HCT116 (cell line): ENCODE data around the gene RNF169. TPM values are rescaled to one million over a fixed set of nuclear protein-coding genes. Genes with fewer than 3 reads are reported as not detected.

Experiments used
- ATAC-seq: fragments of 200-7000 bp; cut with Tn5 transposase; 2 replicates; pipeline ENCODE4 v1.9.1; 2020; ENCODE audit warnings: mild to moderate bottlenecking, moderate library complexity
- BruUV-seq: library from RNA; stranded (reverse); fragments of 400-500 nt; replicated peaks from 2 replicates; lab custom pipeline; 2021; lab: Mats Ljungman, UMichigan
- CTCF ChIA-PET: fragments of 300-600 bp; sonication (Branson Sonifier 250); formaldehyde crosslinking; loops from one replicate; lab custom pipeline; 2021; ENCODE audit warnings: antibody characterized with exemption; lab: Charles Lee
- POLR2A ChIA-PET: fragments of 300-600, 350-600 bp; sonication (Branson Sonifier 250); formaldehyde crosslinking; loops from one replicate; lab custom pipeline; 2021; ENCODE audit warnings: antibody characterized with exemption; lab: Charles Lee
- RAD21 ChIA-PET, 2 experiments: fragments of 300-600 bp; sonication (Branson Sonifier 250); formaldehyde crosslinking; loops; one replicate each; lab custom pipeline; 2023; ENCODE audit warnings: low total read pairs in 2 of 2; ENCODE audit not compliant: uncharacterized antibody in 2 of 2, unreplicated experiment in 2 of 2, low non-redundant PET in 1 of 2; lab: Charles Lee
- DNase-seq: peaks from one replicate; pipeline ENCODE4 v3.0.0-alpha.2; 2010; ENCODE audit warnings: low read depth, low spot score
- H2AFZ ChIP-seq: fragments of 200-600 bp; shearing (Covaris generic), sonication (generic); 2 replicates; pipeline ENCODE4 v1.6.1; 2017; ENCODE audit warnings: low read depth, mixed run types, mixed read lengths, antibody characterized with exemption, low read length; ENCODE audit not compliant: poor library complexity, severe bottlenecking
- H3K27ac ChIP-seq: 2 replicates; pipeline ENCODE4 v1.5.1; 2012; ENCODE audit warnings: low read depth, low read length
- H3K27me3 ChIP-seq: fragments of 200-600 bp; sonication (generic); 2 replicates; pipeline ENCODE4 v1.6.1; 2016; ENCODE audit warnings: mixed run types, low read length, mixed read lengths; ENCODE audit not compliant: insufficient read depth
- H3K36me3 ChIP-seq, 2 experiments: fragments of 200-500 bp in 1 of 2; fragments of 200-600 bp in 1 of 2; sonication (Bioruptor generic) in 1 of 2; sonication (generic) in 1 of 2; 2 replicates each; pipeline versions ENCODE4 v1.5.1 to v1.6.1; 2014 to 2016; ENCODE audit warnings: low read length in 2 of 2, inconsistent platforms in 1 of 2, mixed read lengths in 1 of 2, mixed run types in 1 of 2; ENCODE audit not compliant: insufficient read depth in 2 of 2, control insufficient read depth in 1 of 2
- H3K4me1 ChIP-seq, 2 experiments: fragments of 200-600 bp in 1 of 2; sonication (generic) in 1 of 2; 2 replicates each; pipeline versions ENCODE4 v1.5.1 to v1.6.1; 2012 to 2017; ENCODE audit warnings: low read length in 2 of 2, inconsistent platforms in 1 of 2, mild to moderate bottlenecking in 1 of 2, mixed read lengths in 1 of 2, mixed run types in 1 of 2, moderate library complexity in 1 of 2; ENCODE audit not compliant: insufficient read depth in 2 of 2, control insufficient read depth in 1 of 2
- H3K4me2 ChIP-seq: fragments of 200-600 bp; sonication (generic); 2 replicates; pipeline ENCODE4 v1.6.1; 2017; ENCODE audit warnings: mixed run types, low read length, mixed read lengths
- H3K4me3 ChIP-seq, 2 experiments: fragments of 200-600 bp in 1 of 2; sonication (generic) in 1 of 2; replicated peaks in 1 of 2; 2 replicates each; pipeline ENCODE4 v1.5.1; 2011 to 2016; ENCODE audit warnings: low read length in 2 of 2, control low read depth in 1 of 2, low read depth in 1 of 2, mild to moderate bottlenecking in 1 of 2, mixed read lengths in 1 of 2, mixed run types in 1 of 2
- H3K79me2 ChIP-seq: fragments of 200-600 bp; sonication (generic); 2 replicates; pipeline ENCODE4 v1.6.1; 2017; ENCODE audit warnings: mild to moderate bottlenecking, mixed run types, low read length, moderate library complexity, mixed read lengths; ENCODE audit not compliant: insufficient read depth
- H3K9ac ChIP-seq: fragments of 200-600 bp; sonication (generic); 2 replicates; pipeline ENCODE4 v1.6.1; 2016; ENCODE audit warnings: low read length, mixed read lengths
- H3K9me2 ChIP-seq: fragments of 200-600 bp; sonication (generic), shearing (Covaris generic); 2 replicates; pipeline ENCODE4 v1.6.1; 2017; ENCODE audit warnings: mixed run types, mild to moderate bottlenecking, moderate library complexity; ENCODE audit not compliant: insufficient read depth
- H3K9me3 ChIP-seq, 2 experiments: fragments of 200-500 bp in 1 of 2; fragments of 200-600 bp in 1 of 2; sonication (Bioruptor generic) in 1 of 2; sonication (generic) in 1 of 2; 2 replicates each; pipeline ENCODE4 v1.6.1; 2014 to 2017; ENCODE audit warnings: low read length in 2 of 2, mixed read lengths in 2 of 2, inconsistent platforms in 1 of 2, low read depth in 1 of 2, mild to moderate bottlenecking in 1 of 2, mixed run types in 1 of 2, moderate library complexity in 1 of 2; ENCODE audit not compliant: control insufficient read depth in 1 of 2, insufficient read depth in 1 of 2
- H4K20me1 ChIP-seq: fragments of 200-600 bp; sonication (generic), shearing (Covaris generic); 2 replicates; pipeline ENCODE4 v1.6.1; 2017; ENCODE audit warnings: mixed run types, mild to moderate bottlenecking, moderate library complexity; ENCODE audit not compliant: insufficient read depth
- ATF3 ChIP-seq: IDR thresholded peaks from 2 replicates; pipeline ENCODE4 v1.6.1; 2012
- CBX3 ChIP-seq: IDR thresholded peaks from 2 replicates; pipeline ENCODE4 v1.6.1; 2012; ENCODE audit warnings: low read depth
- CEBPB ChIP-seq: IDR thresholded peaks from 2 replicates; pipeline ENCODE4 v1.6.1; 2012; ENCODE audit warnings: low read depth
- CTCF ChIP-seq, 3 experiments: fragments of 200-600 bp in 1 of 3; sonication (generic) in 1 of 3; IDR thresholded peaks in 2 of 3; conservative IDR thresholded peaks in 1 of 3; 2 replicates each; pipeline ENCODE4 v1.5.1; 2012 to 2017; ENCODE audit warnings: low read depth in 2 of 3, low read length in 2 of 3, antibody characterized with exemption in 1 of 3, borderline replicate concordance in 1 of 3, control low read depth in 1 of 3, mild to moderate bottlenecking in 1 of 3, mixed read lengths in 1 of 3, mixed run types in 1 of 3, moderate library complexity in 1 of 3; ENCODE audit not compliant: insufficient read depth in 1 of 3
- EGR1 ChIP-seq: IDR thresholded peaks from 2 replicates; pipeline ENCODE4 v1.6.1; 2012; ENCODE audit warnings: low read depth
- ELF1 ChIP-seq: IDR thresholded peaks from 2 replicates; pipeline ENCODE4 v1.6.1; 2012; ENCODE audit warnings: low read depth, borderline replicate concordance
- EZH2 ChIP-seq: fragments of 200-600 bp; sonication (generic); IDR thresholded peaks from 2 replicates; pipeline ENCODE4 v1.6.1; 2017; ENCODE audit warnings: antibody characterized with exemption, mixed run types
- FOSL1 ChIP-seq: IDR thresholded peaks from 2 replicates; pipeline ENCODE4 v1.6.1; 2012; ENCODE audit warnings: low read depth
- JUND ChIP-seq: IDR thresholded peaks from 2 replicates; pipeline ENCODE4 v1.6.1; 2012
- MAX ChIP-seq: IDR thresholded peaks from 2 replicates; pipeline ENCODE4 v1.6.1; 2012
- POLR2A ChIP-seq: IDR thresholded peaks from 2 replicates; pipeline ENCODE4 v1.7.0; 2011; ENCODE audit warnings: borderline replicate concordance; ENCODE audit not compliant: insufficient read depth, insufficient read length; ENCODE audit errors: extremely low read depth
- POLR2AphosphoS5 ChIP-seq: IDR thresholded peaks from 2 replicates; pipeline ENCODE4 v1.6.1; 2011; ENCODE audit warnings: mild to moderate bottlenecking, low read depth, low read length, moderate library complexity
- RAD21 ChIP-seq: IDR thresholded peaks from 2 replicates; pipeline ENCODE4 v1.6.1; 2012; ENCODE audit warnings: low read depth, mild to moderate bottlenecking
- REST ChIP-seq: IDR thresholded peaks from 2 replicates; pipeline ENCODE4 v1.6.1; 2012; ENCODE audit warnings: low read depth
- SIN3A ChIP-seq: IDR thresholded peaks from 2 replicates; pipeline ENCODE4 v1.6.1; 2012; ENCODE audit warnings: low read depth
- SP1 ChIP-seq: IDR thresholded peaks from 2 replicates; pipeline ENCODE4 v1.6.1; 2012; ENCODE audit warnings: low read depth
- SRF ChIP-seq: IDR thresholded peaks from 2 replicates; pipeline ENCODE4 v1.6.1; 2012; ENCODE audit warnings: low read depth
- ZBTB33 ChIP-seq: IDR thresholded peaks from 2 replicates; pipeline ENCODE4 v1.6.1; 2011; ENCODE audit warnings: mild to moderate bottlenecking, low read length, moderate library complexity; ENCODE audit not compliant: insufficient replicate concordance; ENCODE audit errors: extremely low read depth
- ZFX ChIP-seq: fragments of 450-650 bp; IDR thresholded peaks from 2 replicates; pipeline ENCODE4 v1.6.1; 2017
- intact Hi-C: fragments of 100-400 bp; cut with micrococcal nuclease; formaldehyde crosslinking; loops from 2 replicates; pipeline ENCODE4 v1.10.0; 2022
- total RNA-seq: library from RNA; stranded (reverse); gene quantifications from one replicate; pipeline ENCODE4 v1.2.1, GENCODE V29; 2021; ENCODE audit not compliant: unreplicated experiment

Gene RNF169
- total RNA-seq, 1 experiment from 2014 or later, result 22.5 TPM

- no peak overlapping the region for H3K4me3 ChIP-seq
- no peak overlapping the region for H2AFZ ChIP-seq
- H3K27ac ChIP-seq, result no peak overlapping the region
- H3K9ac ChIP-seq, result no peak overlapping the region
- RAD21 ChIA-PET, result no interaction called here
- H3K9me3 ChIP-seq, result no peaks in the 10 kb centered on the region
- no TSS peak for BruUV-seq
- DNase-seq (no peak), ATAC-seq (no peak)
- peaks cover 8% of the 10 kb centered on the region; the same call in 1 of the 2 replicates for H4K20me1 ChIP-seq
- H3K79me2 ChIP-seq, result peaks cover 66% of the 10 kb centered on the region
- no peaks in the 10 kb centered on the region for H3K9me2 ChIP-seq
- H3K27me3 ChIP-seq, result no peaks in the 10 kb centered on the region
- CTCF ChIA-PET, result no interaction called here
- peaks cover 0 to 2% of the 10 kb centered on the region in 2 experiments; a peak in 1 of 4 replicates for H3K4me1 ChIP-seq
- TF ChIP-seq CEBPB (no peak), ZFX (no peak), REST (no peak), RAD21 (no peak), POLR2A (no peak), CBX3 (no peak), CTCF (IDR thresholded peaks at IDR 0.05 in 2 of 3, conservative IDR thresholded peaks at IDR 0.05 in 1 of 3; ENCODE audit: borderline replicate concordance in 1 of 3, insufficient read depth in 1 of 3, low read depth in 2 of 3, low read length in 2 of 3) (no peak), EZH2 (no peak), ELF1 (no peak), SP1 (no peak), ZBTB33 (no peak), MAX (no peak), ATF3 (no peak), SIN3A (no peak), POLR2AphosphoS5 (no peak), SRF (no peak), FOSL1 (no peak), JUND (no peak), EGR1 (no peak)
- TF ChIP-seq, all 23 proteins: peak for 0
- intact Hi-C loops, result no loop called here
- Histone ChIP-seq H3K4me2 (no peak overlapping the region), H3K36me3 (no peaks in the 10 kb centered on the region)
- POLR2A ChIA-PET, result no interaction called here
Measured at GRCh38 chr11:74777877-74778276, 29.2 kb downstream of the RNF169 start.
